Measurements from ENCODE around the gene EDN1.

DNA sequence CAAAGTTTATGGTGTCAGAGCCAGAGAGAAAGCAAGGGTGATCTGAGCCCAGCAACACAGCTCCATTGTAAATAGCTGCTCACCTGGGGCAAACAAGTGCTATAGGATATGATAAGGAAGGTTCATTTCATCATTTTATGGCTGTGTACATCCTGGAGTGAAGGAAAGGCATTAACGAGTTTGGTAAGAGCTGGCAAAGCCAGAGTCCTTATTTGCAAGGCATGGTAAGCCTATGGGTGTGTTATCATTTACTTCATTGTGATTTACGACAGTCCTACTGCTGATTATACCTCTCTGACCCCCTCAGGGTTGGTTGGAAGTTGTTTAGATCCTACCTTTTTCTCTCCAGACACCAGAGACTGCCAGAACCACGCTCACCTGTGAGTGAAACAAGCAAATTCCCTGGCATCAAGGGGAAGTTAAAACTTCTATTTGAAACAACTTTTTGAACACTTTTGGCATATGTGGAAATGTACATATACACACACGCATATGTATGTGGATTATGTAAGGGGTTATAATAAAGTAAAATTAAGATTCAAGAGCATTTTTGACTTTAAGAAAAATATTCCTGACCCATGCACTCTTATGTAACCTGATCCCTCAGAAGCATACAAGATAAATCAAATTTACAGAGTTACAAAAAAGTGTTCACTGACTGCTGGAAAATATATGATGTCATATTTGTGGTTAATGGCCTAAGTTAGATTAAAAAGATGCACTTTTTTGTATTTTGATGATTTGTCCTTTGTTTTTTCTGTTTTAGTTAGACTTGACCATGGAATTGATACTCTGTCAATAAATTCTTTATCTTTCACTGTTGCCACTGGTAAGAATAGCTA lies 40.4 kb upstream of the EDN1 start:
- TF ChIP-seq, protein P1, sequence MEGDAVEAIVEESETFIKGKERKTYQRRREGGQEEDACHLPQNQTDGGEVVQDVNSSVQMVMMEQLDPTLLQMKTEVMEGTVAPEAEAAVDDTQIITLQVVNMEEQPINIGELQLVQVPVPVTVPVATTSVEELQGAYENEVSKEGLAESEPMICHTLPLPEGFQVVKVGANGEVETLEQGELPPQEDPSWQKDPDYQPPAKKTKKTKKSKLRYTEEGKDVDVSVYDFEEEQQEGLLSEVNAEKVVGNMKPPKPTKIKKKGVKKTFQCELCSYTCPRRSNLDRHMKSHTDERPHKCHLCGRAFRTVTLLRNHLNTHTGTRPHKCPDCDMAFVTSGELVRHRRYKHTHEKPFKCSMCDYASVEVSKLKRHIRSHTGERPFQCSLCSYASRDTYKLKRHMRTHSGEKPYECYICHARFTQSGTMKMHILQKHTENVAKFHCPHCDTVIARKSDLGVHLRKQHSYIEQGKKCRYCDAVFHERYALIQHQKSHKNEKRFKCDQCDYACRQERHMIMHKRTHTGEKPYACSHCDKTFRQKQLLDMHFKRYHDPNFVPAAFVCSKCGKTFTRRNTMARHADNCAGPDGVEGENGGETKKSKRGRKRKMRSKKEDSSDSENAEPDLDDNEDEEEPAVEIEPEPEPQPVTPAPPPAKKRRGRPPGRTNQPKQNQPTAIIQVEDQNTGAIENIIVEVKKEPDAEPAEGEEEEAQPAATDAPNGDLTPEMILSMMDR (IDR thresholded peaks at IDR 0.05; ENCODE audit: insufficient read depth, low read depth, low read length) = no peak
- TF ChIP-seq EZH2 (IDR thresholded peaks at IDR 0.05; ENCODE audit: insufficient read depth, low read length) = no peak

Measured in astrocyte (in vitro differentiated cells and primary cell).